HepG2 (cell line): ENCODE data around the gene PPM1H. TPM values are rescaled to one million over a fixed set of nuclear protein-coding genes. Genes with fewer than 3 reads are reported as not detected.
A peak's percentile ranks its signal among the peaks of the same experiment; 100 is the strongest.

Experiments
- ARNTL ChIP-seq: sonication (generic); formaldehyde crosslinking; IDR thresholded peaks from 2 replicates; pipeline ENCODE4 v1.4.0; 2020; ENCODE audit warnings: mild to moderate bottlenecking, missing genetic modification reagents
- CBFB ChIP-seq: sonication (generic); formaldehyde crosslinking; IDR thresholded peaks from 2 replicates; pipeline ENCODE4 v1.4.0; 2020; ENCODE audit warnings: missing genetic modification reagents
- HCFC1 ChIP-seq: fragments of 150-350 bp; IDR thresholded peaks from 2 replicates; pipeline ENCODE4 v1.6.1; 2014; ENCODE audit warnings: low read depth, low read length
- JUN ChIP-seq: sonication (generic); formaldehyde crosslinking; IDR thresholded peaks from 2 replicates; pipeline ENCODE4 v1.4.0; 2020; ENCODE audit warnings: mild to moderate bottlenecking, missing genetic modification reagents
- NCOR1 ChIP-seq: fragments of 200-600 bp; sonication (generic); IDR thresholded peaks from 2 replicates; pipeline ENCODE4 v1.7.0; 2017; ENCODE audit warnings: antibody characterized with exemption, low read length, borderline replicate concordance
- PHB2 ChIP-seq: fragments of 450-650 bp; IDR thresholded peaks from 2 replicates; pipeline ENCODE4 v1.6.1; 2018; ENCODE audit not compliant: partially characterized antibody
- SMC3 ChIP-seq: IDR thresholded peaks from 2 replicates; pipeline ENCODE4 v1.6.1; 2011; ENCODE audit warnings: low read length, improper control_type of control experiment
- ZBTB20 ChIP-seq: sonication (generic); formaldehyde crosslinking; IDR thresholded peaks from 2 replicates; pipeline ENCODE4 v1.8.1; 2023; ENCODE audit warnings: missing genetic modification reagents, low read depth, mild to moderate bottlenecking, borderline replicate concordance
- ZBTB38 ChIP-seq: sonication (generic); formaldehyde crosslinking; IDR thresholded peaks from 2 replicates; pipeline ENCODE4 v1.5.1; 2020; ENCODE audit warnings: mild to moderate bottlenecking, missing genetic modification reagents
- ZNF556 ChIP-seq: sonication (generic); formaldehyde crosslinking; IDR thresholded peaks from 2 replicates; pipeline ENCODE4 v1.4.0; 2020; ENCODE audit warnings: mild to moderate bottlenecking, missing genetic modification reagents, borderline replicate concordance
- ZNF574 ChIP-seq: sonication (generic); formaldehyde crosslinking; IDR thresholded peaks from 2 replicates; pipeline ENCODE4 v1.4.0; 2020; ENCODE audit warnings: missing genetic modification reagents
- ZNF770 ChIP-seq: sonication (generic); formaldehyde crosslinking; IDR thresholded peaks from 2 replicates; pipeline ENCODE4 v1.5.0; 2020; ENCODE audit warnings: mild to moderate bottlenecking, missing genetic modification reagents
- ZSCAN25 ChIP-seq: sonication (generic); formaldehyde crosslinking; IDR thresholded peaks from 2 replicates; pipeline ENCODE4 v1.8.0; 2022; ENCODE audit warnings: mild to moderate bottlenecking, missing genetic modification reagents
- polyA plus RNA-seq, 8 experiments: library from polyadenylated mRNA; depleted of rRNA in 3 of 8; stranded (reverse) in 7 of 8; unstranded in 1 of 8; fragments of >200 nt; fragmentation: Illumina TruSeq in 4 of 8; extraction: Trizol in 4 of 8; gene quantifications; 2 replicates each; pipeline versions ENCODE4 v1.2.1 to v1.2.3, GENCODE V29; 2011 to 2016; ENCODE audit warnings: low read depth in 4 of 8, missing spikeins in 1 of 8, mixed read lengths in 1 of 8; ENCODE audit not compliant: insufficient read depth in 1 of 8
- total RNA-seq, 5 experiments: library from RNA; depleted of rRNA; stranded (reverse); fragments of >200 nt; fragmentation: Illumina TruSeq; extraction: Trizol; gene quantifications; 2 replicates each; pipeline ENCODE4 v1.2.3, GENCODE V29; 2016; ENCODE audit warnings: low read depth in 1 of 5
- TF ChIP-seq, protein P1 (sequence below), 2 experiments: sonication (generic) in 1 of 2; formaldehyde crosslinking in 1 of 2; IDR thresholded peaks; 2 replicates each; pipeline versions ENCODE4 v1.6.1 to v1.9.0; 2014 to 2022; ENCODE audit warnings: antibody characterized with exemption in 1 of 2, borderline replicate concordance in 1 of 2, inconsistent platforms in 1 of 2, low read depth in 1 of 2, missing genetic modification reagents in 1 of 2
- TF ChIP-seq, protein P2 (sequence below): sonication (generic); formaldehyde crosslinking; IDR thresholded peaks from 2 replicates; pipeline ENCODE4 v1.8.1; 2023; ENCODE audit warnings: mild to moderate bottlenecking, missing genetic modification reagents, borderline replicate concordance

PPM1H gene
- total and polyA plus RNA-seq, 2 of the 13 experiments (the other 11 are each of a cell fraction or from before 2014, with no cell fraction given) = 29.1 to 38.1 TPM

- TF ChIP-seq, protein P1, sequence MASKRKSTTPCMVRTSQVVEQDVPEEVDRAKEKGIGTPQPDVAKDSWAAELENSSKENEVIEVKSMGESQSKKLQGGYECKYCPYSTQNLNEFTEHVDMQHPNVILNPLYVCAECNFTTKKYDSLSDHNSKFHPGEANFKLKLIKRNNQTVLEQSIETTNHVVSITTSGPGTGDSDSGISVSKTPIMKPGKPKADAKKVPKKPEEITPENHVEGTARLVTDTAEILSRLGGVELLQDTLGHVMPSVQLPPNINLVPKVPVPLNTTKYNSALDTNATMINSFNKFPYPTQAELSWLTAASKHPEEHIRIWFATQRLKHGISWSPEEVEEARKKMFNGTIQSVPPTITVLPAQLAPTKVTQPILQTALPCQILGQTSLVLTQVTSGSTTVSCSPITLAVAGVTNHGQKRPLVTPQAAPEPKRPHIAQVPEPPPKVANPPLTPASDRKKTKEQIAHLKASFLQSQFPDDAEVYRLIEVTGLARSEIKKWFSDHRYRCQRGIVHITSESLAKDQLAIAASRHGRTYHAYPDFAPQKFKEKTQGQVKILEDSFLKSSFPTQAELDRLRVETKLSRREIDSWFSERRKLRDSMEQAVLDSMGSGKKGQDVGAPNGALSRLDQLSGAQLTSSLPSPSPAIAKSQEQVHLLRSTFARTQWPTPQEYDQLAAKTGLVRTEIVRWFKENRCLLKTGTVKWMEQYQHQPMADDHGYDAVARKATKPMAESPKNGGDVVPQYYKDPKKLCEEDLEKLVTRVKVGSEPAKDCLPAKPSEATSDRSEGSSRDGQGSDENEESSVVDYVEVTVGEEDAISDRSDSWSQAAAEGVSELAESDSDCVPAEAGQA (IDR thresholded peaks at IDR 0.05; ENCODE audit: low read depth) = no peak
- TF ChIP-seq, protein P1 (CRISPR knock-in tag; IDR thresholded peaks at IDR 0.05; ENCODE audit: borderline replicate concordance) = no peak
- TF ChIP-seq, protein P2, sequence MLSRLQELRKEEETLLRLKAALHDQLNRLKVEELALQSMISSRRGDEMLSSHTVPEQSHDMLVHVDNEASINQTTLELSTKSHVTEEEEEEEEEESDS (CRISPR knock-in tag) = peak; percentile 77
- TF ChIP-seq JUN (peak; percentile 69), ARNTL (peak; percentile 98), ZNF574 (CRISPR knock-in tag) (peak; percentile 93), ZBTB20 (no peak), PHB2 (no peak), SMC3 (peak; percentile 27; the same call in 1 of the 2 replicates), ZNF556 (CRISPR knock-in tag) (peak; percentile 85; the same call in 1 of the 2 replicates), ZNF770 (no peak; the same call in 1 of the 2 replicates), CBFB (peak; percentile 87), NCOR1 (no peak), HCFC1 (no peak), ZSCAN25 (CRISPR knock-in tag) (peak; percentile 74), ZBTB38 (CRISPR knock-in tag) (peak; percentile 93)
These were observed at the start of gene PPM1H (continued) for GRCh38 chr12:62934799-62935674.
